Measurements from ENCODE around the gene CD99.

Gene CD99

GRCh38 chrX:2650865-2651264 lies 40.2 kb upstream of the CD99 start:
- no peak for TF ChIP-seq CTCF (IDR thresholded peaks at IDR 0.05; ENCODE audit: insufficient read depth, missing control alignments)
- FAIRE-seq (no peak), DNase-seq (ENCODE audit: insufficient read length, low spot score) (no peak)

- peak; percentile 18 for TF ChIP-seq CTCF (IDR thresholded peaks at IDR 0.05; ENCODE audit: insufficient read depth, missing control alignments)
- no peak for DNase-seq (ENCODE audit: insufficient read length, low spot score)
- FAIRE-seq, result no peak
Measured at GRCh38 chrX:2652106-2652505, 39.0 kb upstream of the CD99 start.

- FAIRE-seq, result no peak
Measured at GRCh38 chrX:2654436-2655340, 36.4 kb upstream of the CD99 start.

GRCh38 chrX:2656257-2656836 lies 34.7 kb upstream of the CD99 start:
- FAIRE-seq, result no peak
- DNase-seq (ENCODE audit: insufficient read length, low spot score), result no peak
- no peak for TF ChIP-seq CTCF (IDR thresholded peaks at IDR 0.05; ENCODE audit: insufficient read depth, missing control alignments)

More at GRCh38 chrX:2654436-2655340, 36.4 kb upstream of the CD99 start:
- no peak for DNase-seq (ENCODE audit: insufficient read length, low spot score)
- TF ChIP-seq CTCF (IDR thresholded peaks at IDR 0.05; ENCODE audit: insufficient read depth, missing control alignments), result no peak

GRCh38 chrX:2657532-2658113 lies 33.5 kb upstream of the CD99 start:
- TF ChIP-seq CTCF (IDR thresholded peaks at IDR 0.05; ENCODE audit: insufficient read depth, missing control alignments), result no peak

GRCh38 chrX:2658585-2659292 lies 32.4 kb upstream of the CD99 start:
- no peak for TF ChIP-seq CTCF (IDR thresholded peaks at IDR 0.05; ENCODE audit: insufficient read depth, missing control alignments)
- FAIRE-seq (no peak), DNase-seq (ENCODE audit: insufficient read length, low spot score) (no peak)

More at GRCh38 chrX:2657532-2658113, 33.5 kb upstream of the CD99 start:
- DNase-seq (ENCODE audit: insufficient read length, low spot score) (no peak), FAIRE-seq (no peak)

Measured in D721Med (cell line).